ENCODE measurements around the gene ZBTB46.

ZBTB46 gene

DNA sequence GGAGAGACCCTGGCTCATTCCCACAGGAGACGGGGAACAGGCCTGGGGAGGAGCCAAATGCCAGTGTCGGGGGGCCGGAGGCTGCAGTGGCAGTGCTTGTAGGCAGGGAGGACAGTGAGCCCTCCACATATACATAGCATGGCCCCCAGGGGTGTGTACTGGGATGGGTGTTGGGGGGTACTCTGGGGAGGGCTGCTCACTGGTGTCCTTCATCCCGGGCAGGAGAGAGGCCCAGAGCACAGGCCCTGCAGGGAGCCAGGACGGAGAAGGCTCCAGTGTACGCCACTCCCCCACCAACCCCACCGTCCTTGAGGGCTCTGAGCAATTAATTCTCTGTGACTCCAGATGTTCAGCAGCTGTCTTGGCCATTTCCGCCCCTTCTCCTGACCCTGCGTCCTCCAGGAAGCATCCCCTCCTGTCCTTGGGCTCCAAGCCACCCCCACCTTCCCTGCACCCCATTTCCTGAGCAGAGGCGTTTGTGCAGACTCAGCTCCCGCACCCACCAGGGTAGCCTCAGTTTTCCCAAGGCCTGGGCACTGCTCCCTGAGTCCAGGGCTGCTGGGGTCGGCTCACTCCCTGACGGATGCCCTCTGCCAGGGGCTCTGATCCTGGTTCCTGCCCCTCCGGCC, 26.8 kb upstream of the ZBTB46 start:
- Histone ChIP-seq H3K36me3 (ENCODE audit: insufficient read depth) (no peaks in the 10 kb centered on the region), H3K4me2 (no peak overlapping the region), H2AFZ (ENCODE audit: low read depth) (no peak overlapping the region), H4K20me1 (ENCODE audit: insufficient read depth) (no peaks in the 10 kb centered on the region), H3K9ac (no peak overlapping the region), H3K79me2 (ENCODE audit: insufficient read depth, low read depth) (no peaks in the 10 kb centered on the region), H3K4me1 (ENCODE audit: low read depth, poor library complexity, severe bottlenecking) (peaks cover 19% of the 10 kb centered on the region), H3K4me3 (IDR thresholded peaks at IDR 0.05; ENCODE audit: insufficient read depth, low read depth, low read length) (no peak overlapping the region), H3K27ac (no peak overlapping the region), H3K27me3 (ENCODE audit: insufficient read depth, low read depth) (peaks cover 3% of the 10 kb centered on the region)
- no peak for TF ChIP-seq CTCF (conservative IDR thresholded peaks at IDR 0.05; ENCODE audit: low read depth, low read length)

GRCh38 chr20:63856098-63856511, 25.0 kb upstream of the ZBTB46 start:
- H3K36me3 ChIP-seq (ENCODE audit: insufficient read depth), result no peaks in the 10 kb centered on the region
- TF ChIP-seq CTCF (conservative IDR thresholded peaks at IDR 0.05; ENCODE audit: low read depth, low read length), result no peak
- no peak overlapping the region for H3K4me3 ChIP-seq (IDR thresholded peaks at IDR 0.05; ENCODE audit: insufficient read depth, low read depth, low read length)
- H3K4me1 ChIP-seq (ENCODE audit: low read depth, poor library complexity, severe bottlenecking), result peaks cover 31% of the 10 kb centered on the region
- peaks cover 3% of the 10 kb centered on the region for H3K27me3 ChIP-seq (ENCODE audit: insufficient read depth, low read depth)
- no peaks in the 10 kb centered on the region for H3K79me2 ChIP-seq (ENCODE audit: insufficient read depth, low read depth)
- no peak overlapping the region for H3K4me2 ChIP-seq
- H3K9ac ChIP-seq, result no peak overlapping the region
- no peaks in the 10 kb centered on the region for H4K20me1 ChIP-seq (ENCODE audit: insufficient read depth)
- no peak overlapping the region for H2AFZ ChIP-seq (ENCODE audit: low read depth)
- H3K27ac ChIP-seq, result no peak overlapping the region

DNA sequence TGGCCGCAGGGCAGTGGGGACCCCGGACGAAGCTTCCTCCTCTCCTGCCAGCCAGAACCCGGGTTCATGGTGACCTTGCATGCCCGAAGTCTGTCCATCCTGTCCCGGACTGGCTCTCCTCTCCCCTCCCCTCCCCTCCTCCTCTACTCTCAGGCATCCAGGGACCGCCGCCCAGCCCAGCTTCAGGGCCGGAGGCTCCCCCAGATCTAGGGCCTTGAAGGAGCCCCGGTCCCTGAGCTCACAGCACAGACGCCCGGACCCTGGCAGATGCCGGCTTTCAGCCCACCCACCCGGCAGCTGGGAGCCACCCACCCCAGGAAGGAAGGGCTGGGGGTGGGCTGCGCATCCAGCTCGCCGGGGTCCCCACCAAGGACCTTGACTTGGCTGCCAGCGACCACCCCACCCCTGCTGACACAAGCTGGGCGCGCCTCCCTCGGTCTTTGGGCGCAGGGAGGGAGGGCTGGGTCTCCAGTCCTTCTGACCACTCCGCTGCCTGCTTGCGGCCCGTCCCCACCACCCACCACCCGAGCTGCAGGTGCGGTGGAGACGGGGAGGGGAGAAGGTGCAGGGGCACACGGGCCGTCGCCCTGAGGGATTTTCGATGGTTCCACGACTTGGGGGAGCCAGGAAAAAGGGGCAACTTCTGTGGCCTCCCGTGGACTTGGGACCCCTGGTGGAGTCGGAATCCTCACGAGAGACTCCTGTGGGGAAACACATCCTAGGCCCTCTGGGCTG, 24.5 kb upstream of the ZBTB46 start:
- Histone ChIP-seq H4K20me1 (ENCODE audit: insufficient read depth) (no peaks in the 10 kb centered on the region), H3K4me1 (ENCODE audit: low read depth, poor library complexity, severe bottlenecking) (peaks cover 37% of the 10 kb centered on the region), H3K4me2 (no peak overlapping the region), H3K9ac (no peak overlapping the region), H3K27ac (no peak overlapping the region), H3K4me3 (IDR thresholded peaks at IDR 0.05; ENCODE audit: insufficient read depth, low read depth, low read length) (no peak overlapping the region), H3K27me3 (ENCODE audit: insufficient read depth, low read depth) (peaks cover 3% of the 10 kb centered on the region), H2AFZ (ENCODE audit: low read depth) (no peak overlapping the region), H3K36me3 (ENCODE audit: insufficient read depth) (no peaks in the 10 kb centered on the region), H3K79me2 (ENCODE audit: insufficient read depth, low read depth) (no peaks in the 10 kb centered on the region)
- TF ChIP-seq CTCF (conservative IDR thresholded peaks at IDR 0.05; ENCODE audit: low read depth, low read length), result no peak

- TF ChIP-seq CTCF (conservative IDR thresholded peaks at IDR 0.05; ENCODE audit: low read depth, low read length), result no peak
- H3K4me2 ChIP-seq, result peak overlapping the region; percentile 60
Measured at GRCh38 chr20:63854766-63855362, 23.8 kb upstream of the ZBTB46 start.

More at GRCh38 chr20:63854766-63855362, 23.8 kb upstream of the ZBTB46 start:
- no peaks in the 10 kb centered on the region for H4K20me1 ChIP-seq (ENCODE audit: insufficient read depth)
- H3K9ac ChIP-seq, result no peak overlapping the region
- peaks cover 38% of the 10 kb centered on the region for H3K4me1 ChIP-seq (ENCODE audit: low read depth, poor library complexity, severe bottlenecking)
- H3K27ac ChIP-seq, result no peak overlapping the region
- H3K4me3 ChIP-seq (IDR thresholded peaks at IDR 0.05; ENCODE audit: insufficient read depth, low read depth, low read length), result no peak overlapping the region
- no peaks in the 10 kb centered on the region for H3K36me3 ChIP-seq (ENCODE audit: insufficient read depth)
- peak overlapping the region; percentile 26; the same call in 1 of the 2 replicates for H2AFZ ChIP-seq (ENCODE audit: low read depth)
- H3K27me3 ChIP-seq (ENCODE audit: insufficient read depth, low read depth), result peaks cover 3% of the 10 kb centered on the region
- H3K79me2 ChIP-seq (ENCODE audit: insufficient read depth, low read depth), result no peaks in the 10 kb centered on the region

Measured in KMS-11 (cell line).